NCI-H1436 treated with DMSO at 0.1 percent for 48 hours (cell line): ENCODE results near the gene MACROD1.

Experiments used
- DNase-seq: peaks from one replicate; lab custom pipeline; 2025; lab: John Stamatoyannopoulos, UW

Gene MACROD1

DNA sequence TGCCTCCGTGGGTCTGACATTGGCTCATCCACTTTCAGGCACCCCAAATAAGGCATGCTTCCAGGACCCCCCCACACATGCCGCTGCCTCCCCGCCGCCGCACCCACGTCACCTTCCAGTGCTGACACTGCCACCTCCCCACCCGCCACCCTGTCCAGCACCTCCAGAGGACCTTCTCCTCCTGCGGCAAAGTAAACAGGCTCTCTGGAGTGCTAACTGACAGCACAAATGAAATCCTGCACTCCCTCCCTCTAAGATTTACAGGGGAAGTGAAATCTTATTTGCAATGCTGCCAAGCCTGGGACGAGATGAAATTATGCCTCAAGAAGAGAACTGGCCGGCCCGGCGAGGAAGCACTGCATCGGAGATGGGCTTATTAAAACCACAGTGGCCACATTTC, 35.3 kb downstream of the MACROD1 start:
- DNase-seq = no peak

DNA sequence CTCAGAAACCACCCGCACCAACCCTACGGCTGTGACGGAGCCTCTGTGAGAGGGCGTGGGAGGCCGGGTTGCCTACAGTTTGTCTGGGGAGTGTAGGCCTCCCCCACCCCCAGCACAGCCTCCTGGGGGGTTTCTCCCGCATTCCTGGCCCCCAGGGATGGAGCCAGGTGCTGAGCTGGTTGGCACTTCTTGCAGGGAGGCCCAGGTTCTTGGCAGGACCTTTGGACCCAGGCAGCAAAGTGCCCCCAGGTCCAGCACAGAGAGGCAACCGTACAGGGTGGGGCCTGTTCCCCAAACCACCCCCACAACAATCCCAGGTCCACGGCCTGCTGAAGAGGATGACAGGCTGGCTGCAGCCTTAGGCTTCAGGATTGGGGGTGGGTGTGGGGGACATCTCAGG, 36.5 kb downstream of the MACROD1 start:
- DNase-seq = no peak

- DNase-seq = no peak
Measured at GRCh38 chr11:64128255-64129006, 37.5 kb downstream of the MACROD1 start.

DNA sequence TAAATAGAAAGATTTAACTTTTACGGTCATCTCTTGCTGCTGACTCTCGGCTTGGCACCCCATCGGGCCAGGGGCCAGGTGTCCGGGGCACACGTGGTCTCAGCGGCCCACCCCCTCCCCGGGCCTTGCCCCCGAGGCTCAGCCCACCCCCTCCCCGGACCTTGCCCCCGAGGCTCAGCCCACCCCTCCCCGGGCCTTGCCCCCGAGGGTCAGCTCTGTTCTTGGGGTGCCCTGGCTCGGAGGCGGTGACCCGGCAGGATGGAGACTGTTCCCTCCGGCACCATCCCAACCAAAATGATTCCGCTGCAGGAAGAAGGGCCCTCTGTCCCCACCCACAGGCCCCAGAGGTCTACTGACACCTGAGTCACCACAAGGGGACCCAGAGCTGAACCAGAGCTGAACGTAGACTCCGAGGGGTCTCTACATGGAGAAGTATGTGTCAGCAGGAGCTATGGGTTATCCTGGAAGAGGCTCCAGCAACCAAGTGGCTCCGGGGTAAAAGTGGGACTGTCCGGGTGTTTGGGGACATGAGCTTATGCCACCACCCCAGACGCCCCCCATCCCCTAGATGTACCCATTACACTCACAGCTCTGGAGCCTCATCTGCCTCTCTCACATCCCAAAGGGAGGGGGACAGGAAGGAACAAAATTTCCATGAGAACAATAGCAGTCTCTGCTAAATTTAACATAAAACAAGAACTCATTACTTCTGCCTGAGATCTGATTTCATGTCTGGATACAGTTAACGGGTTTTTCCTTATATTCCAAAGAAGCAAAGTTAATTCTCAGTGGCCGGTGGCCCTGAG, 38.4 kb downstream of the MACROD1 start:
- DNase-seq = no peak

GRCh38 chr11:64126796-64127195, 39.1 kb downstream of the MACROD1 start:
- DNase-seq = no peak

GRCh38 chr11:64126371-64126770, 39.5 kb downstream of the MACROD1 start:
- DNase-seq = no peak

DNA sequence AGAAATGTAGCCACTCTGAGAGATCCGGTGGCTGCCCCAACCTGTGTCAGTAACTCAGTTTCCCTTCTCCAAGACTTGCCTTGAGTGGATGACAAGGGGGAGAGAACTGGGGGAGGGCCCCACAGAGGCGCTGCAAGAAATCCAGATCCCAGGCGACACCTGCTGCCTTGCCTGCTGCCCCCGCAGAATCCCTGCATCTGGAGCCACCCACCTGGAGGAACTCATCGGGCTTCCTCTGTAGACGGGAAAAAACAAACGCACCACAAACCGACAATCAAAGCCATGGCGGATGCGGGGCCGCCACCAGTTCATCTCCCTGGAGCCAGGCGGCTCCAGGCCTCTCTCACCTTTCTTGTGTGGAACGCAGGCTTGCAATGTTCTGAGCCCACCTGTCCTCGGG, 40.2 kb downstream of the MACROD1 start:
- no peak for DNase-seq

DNA sequence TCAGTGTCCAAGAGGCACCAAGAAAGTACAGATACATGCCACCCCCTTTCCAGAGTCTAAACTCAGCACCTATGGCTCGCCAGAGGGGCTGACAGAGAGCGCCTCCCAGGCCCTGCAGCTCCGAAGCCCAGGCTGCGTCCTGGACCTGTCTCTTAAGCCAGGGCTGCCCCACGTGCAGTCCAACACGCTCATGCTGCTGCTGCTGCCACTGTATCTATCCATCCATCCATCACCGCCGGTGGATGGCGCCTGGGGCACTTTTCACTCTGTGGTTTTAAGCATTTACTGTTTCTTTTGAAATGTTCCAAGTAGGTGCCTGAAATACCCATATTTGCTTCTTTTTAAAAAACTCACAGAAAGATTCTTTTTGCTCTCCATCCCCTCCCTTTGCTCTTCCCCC, 41.8 kb downstream of the MACROD1 start:
- DNase-seq = no peak

GRCh38 chr11:64123679-64124078, 42.2 kb downstream of the MACROD1 start:
- DNase-seq = no peak

- DNase-seq = no peak
Measured at GRCh38 chr11:64122411-64123410, 43.2 kb downstream of the MACROD1 start.

- no peak for DNase-seq
Measured at GRCh38 chr11:64121663-64122410, 44.1 kb downstream of the MACROD1 start.

GRCh38 chr11:64120951-64121569, 44.9 kb downstream of the MACROD1 start:
- DNase-seq = peak; percentile 40

DNA sequence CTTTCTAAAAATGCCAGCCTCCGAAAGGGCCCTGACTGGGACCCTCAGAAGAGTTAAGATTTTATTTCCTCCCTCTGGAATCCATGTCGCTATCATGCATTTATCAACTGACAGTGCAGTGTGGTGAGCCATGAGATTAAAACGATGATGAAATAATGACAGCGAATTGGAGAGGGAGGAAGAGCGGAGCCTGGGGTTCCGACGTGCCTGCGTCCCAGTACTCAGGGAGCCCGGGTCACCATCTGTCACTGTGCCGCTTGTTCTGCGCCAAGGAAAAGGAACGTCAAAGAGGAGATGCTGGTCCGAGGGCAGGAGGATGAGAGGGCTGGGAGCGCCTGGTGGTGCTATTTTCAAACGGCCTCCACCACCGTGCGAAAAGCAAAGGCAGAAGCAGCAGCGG, 46.2 kb downstream of the MACROD1 start:
- DNase-seq = no peak

GRCh38 chr11:64118876-64119665, 46.8 kb downstream of the MACROD1 start:
- DNase-seq = no peak

DNA sequence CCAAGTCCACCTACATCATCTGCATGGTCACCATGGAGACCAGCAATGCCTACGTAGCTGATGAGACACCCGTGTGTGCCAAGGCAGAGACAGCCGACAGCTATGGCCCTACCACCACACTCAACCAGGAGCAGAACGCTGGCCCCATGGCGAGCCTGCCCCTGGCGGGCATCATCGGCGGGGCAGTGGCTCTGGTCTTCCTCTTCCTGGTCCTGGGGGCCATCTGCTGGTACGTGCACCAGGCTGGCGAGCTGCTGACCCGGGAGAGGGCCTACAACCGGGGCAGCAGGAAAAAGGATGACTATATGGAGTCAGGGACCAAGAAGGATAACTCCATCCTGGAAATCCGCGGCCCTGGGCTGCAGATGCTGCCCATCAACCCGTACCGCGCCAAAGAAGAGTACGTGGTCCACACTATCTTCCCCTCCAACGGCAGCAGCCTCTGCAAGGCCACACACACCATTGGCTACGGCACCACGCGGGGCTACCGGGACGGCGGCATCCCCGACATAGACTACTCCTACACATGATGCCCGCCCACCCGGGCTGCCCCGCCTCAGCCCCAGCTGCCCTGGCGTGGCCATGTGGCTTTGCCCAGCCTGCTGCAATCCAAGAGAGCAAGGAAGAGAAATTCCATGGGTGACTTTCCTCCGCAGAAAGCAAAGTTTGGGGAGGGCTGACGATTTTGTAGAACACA, 48.0 kb downstream of the MACROD1 start:
- DNase-seq = no peak

- no peak for DNase-seq
Measured at GRCh38 chr11:64115531-64116522, 50.1 kb downstream of the MACROD1 start.

DNA sequence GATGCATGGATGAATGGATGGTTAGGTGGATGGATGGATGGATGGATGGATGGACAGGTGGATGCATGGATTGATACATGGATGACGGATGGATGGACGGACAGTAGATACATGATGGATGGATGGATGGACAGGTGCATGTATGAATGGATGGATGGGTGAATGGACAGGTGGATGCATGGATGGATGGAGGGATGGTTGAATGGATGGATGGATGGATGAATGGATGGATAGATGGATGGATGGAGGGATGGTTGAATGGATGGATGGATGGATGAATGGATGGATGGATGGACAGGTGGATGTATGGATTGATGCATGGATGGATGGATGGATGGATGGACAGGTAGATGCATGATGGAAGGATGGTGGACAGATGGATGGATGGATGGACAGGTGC, 51.7 kb downstream of the MACROD1 start:
- DNase-seq = no peak

DNA sequence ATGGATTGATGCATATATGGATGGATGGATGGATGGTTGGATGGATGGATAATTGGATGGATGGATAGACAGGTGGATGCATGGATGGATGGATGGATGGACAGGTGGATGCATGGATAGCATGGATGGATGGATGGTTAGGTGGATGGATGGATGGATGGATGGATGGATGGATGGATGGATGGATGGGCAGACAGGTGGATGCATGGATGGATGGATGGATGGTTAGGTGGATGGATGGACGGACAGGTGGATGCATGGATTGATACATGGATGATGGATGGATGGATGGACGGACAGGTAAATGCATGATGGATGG, 52.5 kb downstream of the MACROD1 start:
- DNase-seq = no peak
